GM19455 (cell line): ENCODE measurements around the gene OR8B2.
A peak's percentile ranks its signal among the peaks of the same experiment; 100 is the strongest.
"Not testable (repeated sequence)": the region's sequence is repeated elsewhere in the genome, so short reads cannot be mapped to it uniquely, and the experiment has no call there.

ENCODE experiments used
- ATAC-seq: cut with Tn5 transposase; IDR thresholded peaks from one replicate; pipeline ENCODE4 v1.9.1; 2021; ENCODE audit not compliant: unreplicated experiment

OR8B2 gene, protein sequence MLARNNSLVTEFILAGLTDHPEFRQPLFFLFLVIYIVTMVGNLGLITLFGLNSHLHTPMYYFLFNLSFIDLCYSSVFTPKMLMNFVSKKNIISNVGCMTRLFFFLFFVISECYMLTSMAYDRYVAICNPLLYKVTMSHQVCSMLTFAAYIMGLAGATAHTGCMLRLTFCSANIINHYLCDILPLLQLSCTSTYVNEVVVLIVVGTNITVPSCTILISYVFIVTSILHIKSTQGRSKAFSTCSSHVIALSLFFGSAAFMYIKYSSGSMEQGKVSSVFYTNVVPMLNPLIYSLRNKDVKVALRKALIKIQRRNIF

DNA sequence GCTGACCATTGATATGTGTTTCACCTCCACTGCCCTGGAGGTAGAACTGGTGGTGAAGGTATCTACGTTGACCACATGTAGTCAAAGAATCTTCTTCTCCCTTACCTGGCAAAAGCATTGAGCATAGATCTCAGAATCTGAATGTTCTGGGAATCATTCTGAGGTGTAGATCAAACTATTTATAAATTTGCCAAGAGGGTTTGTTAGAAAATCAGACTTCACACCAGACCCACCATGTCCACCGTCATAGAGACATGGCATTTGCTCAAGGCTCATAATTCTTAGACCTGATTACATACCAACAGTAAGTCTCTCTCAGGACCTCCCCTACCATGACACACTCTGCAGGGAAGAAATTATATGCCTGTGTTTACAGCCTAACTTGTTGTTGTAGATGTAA lies at the start of gene OR8B2:
OR8B2 (minus strand) TSS at position 101 of the 400 bp plus-strand sequence. CDS start 1,156 bp downstream, outside the sequence.
- no peak for ATAC-seq

DNA sequence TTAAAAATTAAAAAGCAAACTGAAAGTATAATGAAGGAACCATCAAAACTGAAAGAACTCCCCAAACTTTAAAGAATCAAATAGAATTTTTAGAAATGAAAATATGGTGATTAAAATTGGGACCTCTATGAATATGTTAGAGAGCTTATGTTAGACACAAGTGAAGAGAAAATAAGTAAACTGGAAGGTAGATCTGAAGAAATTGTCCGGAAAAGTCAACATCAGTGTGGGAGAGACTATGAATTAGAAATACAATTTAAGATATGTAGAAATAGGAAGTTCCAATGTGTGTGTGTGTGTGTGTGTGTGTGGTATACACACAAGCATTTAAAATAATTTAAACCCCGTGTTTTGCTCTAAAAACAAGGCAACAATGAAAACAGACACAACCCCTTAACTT lies 45.3 kb upstream of the OR8B2 start:
- no peak for ATAC-seq

DNA sequence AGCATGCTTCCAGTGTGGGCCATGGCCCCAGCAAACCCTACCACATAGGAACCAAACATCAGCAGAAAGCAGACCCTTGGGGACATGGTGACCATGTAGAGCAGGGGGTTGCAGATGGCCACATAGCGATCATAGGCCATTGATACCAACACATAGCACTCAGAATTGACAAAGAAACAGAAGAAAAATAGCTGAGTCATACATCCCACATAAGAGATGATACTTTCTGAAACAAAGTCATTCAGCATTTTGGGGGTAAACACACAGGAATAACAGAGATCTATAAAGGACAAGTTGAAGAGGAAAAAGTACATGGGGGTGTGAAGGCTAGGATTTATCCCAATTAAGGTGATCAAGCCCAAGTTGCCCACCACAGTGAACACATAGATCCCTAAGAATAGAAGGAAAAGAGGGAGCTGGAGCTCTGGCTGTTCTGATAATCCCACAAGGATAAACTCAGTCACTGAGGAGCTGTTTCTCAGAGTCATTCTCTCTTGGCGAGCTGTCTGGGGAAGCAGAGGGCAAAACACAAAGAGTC lies 40.2 kb upstream of the OR8B2 start, which contains the start of gene OR8B4:
OR8B4 (minus strand) TSS at position 488 of the 538 bp plus-strand sequence; CDS start at position 488, 0 bp downstream.
- ATAC-seq = no peak

DNA sequence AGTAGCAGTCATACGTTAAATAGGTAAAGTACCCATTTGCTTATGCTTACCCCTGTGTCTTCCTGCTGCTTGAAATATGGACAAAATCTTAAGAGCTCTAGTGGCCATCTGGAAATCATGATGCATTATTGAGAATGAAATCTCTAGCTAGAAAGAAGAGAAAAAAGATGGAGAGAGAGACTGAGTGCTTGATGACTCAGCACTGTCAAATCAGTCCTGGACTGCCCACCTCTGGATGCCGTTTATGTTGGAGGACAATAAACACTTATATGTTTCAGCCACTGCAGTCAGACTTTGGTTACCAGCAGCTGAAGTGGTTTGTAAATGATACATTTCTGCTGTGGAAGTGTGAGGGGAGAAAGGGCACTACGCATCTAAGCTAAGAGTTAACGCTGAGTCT lies 36.7 kb upstream of the OR8B2 start:
- ATAC-seq = no peak

DNA sequence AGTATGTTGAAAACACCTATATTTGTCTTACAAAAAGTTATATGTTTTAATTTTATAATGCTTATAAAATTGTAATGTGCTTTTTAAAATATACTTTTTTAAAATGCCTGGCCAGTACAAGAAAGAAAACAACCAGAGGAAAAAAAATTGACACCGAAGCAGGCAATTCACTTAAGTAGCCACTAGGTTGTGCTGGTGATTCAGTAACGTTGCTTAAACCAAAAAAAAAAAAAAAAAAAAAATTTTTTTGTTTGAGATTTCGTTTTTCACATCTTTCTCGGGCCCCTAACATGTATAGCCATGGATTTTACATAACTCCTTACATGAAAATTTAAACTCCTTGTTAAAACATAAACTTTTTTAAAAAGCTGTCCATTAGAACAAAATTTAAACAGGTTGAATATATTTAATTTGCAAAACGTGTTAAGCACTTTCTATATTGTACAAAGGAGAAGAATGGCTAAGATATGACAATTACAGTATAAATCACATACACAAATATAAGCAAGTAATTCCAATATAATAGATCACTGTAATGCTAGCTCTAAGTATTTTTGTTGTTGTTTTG lies 31.1 kb upstream of the OR8B2 start:
- no peak for ATAC-seq

DNA sequence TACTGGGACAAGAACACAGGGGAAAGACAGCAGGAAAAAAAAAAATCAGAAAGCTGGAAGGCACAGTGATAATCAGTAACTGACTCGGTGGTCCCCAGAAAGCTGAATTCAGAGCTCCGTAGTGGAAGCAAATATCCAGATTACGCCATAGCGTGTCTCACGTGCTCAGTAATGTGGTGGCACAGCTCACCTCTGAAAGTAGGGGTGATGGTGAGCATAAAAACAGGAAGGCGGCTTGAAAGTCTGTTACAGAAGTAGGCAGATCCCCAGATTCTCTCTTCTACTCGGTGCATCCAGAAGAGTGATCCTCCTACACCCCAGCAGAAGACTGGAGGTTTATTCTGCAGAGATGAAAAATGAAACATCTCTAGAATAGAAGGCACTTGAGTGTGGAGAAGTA lies 25.6 kb upstream of the OR8B2 start:
- no peak for ATAC-seq

DNA sequence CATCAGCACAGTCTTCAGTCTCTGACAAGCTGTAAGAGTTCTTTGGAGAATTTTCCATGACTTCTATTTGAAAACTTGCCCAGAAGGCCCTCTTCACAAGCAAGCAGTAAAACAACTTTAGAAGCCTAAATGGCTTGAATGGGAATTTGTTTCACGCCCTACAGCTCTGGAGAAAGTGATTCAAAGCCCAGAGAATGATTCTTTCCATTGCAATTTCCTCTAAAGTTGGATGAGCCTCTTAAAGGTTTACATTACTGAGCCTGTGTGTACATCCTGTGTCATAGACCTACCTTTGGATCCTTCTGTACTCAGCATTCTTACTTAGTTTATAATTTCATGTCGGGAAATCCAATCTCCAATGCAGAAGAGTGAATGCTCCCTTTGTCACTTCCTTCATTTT lies 21.3 kb upstream of the OR8B2 start:
- ATAC-seq = no peak

DNA sequence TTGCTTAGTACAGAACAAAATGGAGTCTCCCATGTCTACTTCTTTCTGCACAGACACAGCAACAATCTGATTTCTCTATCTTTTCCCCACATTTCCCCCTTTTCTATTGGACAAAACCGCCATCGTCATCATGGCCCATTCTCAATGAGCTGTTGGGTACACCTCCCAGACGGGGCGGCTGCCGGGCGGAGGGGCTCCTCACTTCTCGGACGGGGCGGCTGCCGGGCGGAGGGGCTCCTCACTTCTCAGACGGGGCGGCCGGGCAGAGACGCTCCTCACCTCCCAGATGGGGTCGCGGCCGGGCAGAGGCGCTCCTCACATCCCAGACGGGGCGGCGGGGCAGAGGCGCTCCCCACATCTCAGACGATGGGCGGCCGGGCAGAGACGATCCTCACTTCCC lies 18.9 kb upstream of the OR8B2 start:
- ATAC-seq = not testable (repeated sequence)

DNA sequence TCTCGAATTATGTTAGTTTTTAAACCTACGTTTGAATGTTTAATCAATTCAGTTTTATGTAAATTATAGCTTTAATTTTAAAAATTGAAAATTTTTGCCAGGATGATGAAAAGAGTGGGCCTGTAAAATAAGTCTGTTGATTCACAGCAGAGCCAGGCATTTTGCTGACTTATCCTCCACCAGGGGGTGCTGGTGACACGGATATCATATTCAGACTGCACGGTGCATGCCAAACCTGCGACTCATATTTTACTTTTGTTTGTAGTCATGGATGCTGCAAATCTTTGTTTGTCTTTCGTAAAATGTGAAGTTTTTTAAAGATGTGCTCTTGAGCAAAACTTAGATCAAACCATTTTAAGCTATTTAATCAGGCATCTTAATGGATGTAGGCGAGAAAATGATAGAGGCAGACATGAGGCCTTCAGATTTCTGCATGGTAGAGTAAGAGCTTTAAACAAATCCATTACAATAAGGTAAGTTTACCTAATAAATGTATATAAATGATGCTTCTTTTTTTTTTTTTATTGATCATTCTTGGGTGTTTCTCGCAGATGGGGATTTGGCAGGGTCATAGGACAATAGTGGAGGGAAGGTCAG lies 18.1 kb upstream of the OR8B2 start:
- peak; percentile 94 for ATAC-seq

DNA sequence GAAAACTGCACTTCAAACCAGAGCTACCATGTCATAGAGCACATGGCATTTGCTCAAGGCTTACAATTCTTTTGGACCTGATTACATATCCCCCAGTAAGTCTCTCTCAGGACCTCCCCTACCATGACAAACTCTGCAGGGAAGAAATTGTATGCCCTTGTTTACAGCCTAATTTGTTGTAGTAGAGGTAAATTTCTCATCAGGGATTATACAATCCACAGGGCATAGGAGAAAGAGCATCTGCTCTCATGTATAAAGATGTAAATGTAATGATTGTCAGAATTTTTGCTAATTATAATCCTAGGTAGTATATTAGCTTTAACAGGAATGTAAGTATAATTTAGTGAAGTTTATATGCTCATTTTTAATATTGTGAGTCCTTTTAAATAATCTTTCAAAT lies 14.6 kb upstream of the OR8B2 start, which contains the start of gene OR8B3:
OR8B3 (minus strand) TSS at position 101 of the 400 bp plus-strand sequence. CDS start 1,673 bp downstream, outside the sequence.
- ATAC-seq = no peak

DNA sequence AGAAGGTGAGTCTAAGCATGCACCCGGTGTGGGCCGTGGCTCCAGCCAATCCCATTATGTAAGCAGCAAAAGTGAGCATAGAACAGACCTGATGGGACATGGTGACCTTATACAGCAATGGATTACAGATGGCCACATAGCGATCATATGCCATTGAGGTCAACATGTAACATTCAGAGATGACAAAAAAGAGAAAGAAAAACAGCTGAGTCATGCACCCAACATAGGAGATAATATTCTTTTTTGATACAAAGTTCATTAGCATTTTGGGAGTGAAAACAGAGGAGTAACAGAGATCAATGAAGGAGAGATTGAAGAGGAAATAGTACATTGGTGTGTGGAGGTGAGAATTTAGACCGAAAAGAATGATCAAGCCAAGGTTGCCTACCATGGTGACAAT lies 12.5 kb upstream of the OR8B2 start:
- ATAC-seq = not testable (repeated sequence)

DNA sequence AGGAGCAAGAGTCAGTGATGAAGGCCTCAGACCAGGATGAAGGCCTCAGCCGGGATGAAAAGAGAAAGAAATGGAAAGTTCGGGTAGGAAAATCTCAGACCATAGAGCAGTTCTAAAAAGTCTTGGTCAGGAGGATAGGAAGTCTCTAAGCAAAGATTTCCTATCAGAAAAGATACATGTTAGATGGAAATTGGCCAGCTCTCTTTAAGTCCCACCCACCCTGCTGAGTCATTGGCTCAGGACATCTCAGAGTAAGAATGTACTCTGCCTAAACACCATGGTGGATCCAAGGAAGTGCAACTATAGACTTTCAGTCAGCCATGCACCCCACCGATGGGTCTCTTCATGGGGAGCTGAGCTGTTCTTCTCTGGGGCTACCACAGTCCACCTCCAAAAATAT lies 10.1 kb upstream of the OR8B2 start:
- ATAC-seq = no peak

DNA sequence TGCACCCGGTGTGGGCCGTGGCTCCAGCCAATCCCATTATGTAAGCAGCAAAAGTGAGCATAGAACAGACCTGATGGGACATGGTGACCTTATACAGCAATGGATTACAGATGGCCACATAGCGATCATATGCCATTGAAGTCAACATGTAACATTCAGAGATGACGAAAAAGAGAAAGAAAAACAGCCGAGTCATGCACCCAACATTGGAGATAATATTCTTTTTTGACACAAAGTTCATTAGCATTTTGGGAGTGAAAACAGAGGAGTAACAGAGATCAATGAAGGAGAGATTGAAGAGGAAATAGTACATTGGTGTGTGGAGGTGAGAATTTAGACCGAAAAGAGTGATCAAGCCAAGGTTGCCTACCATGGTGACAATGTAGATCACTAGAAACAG lies 1.4 kb downstream of the OR8B2 start:
- ATAC-seq = not testable (repeated sequence)

DNA sequence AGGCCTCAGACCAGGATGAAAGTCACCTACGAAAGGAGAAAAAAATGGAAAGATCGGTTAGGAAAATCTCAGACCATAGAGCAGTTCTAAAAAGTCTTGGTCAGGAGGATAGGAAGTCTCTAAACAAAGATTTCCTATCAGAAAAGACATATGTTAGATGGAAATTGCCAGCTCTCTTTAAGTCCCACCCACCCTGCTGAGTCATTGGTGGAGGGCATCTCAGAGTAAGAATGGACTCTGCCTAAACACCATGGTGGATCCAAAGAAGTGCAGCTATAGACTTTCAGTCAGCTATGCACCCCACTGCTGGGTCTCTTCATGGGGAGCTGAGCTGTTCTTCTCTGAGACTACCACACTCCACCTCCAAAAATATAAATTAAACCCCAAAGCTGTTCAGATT lies 3.7 kb downstream of the OR8B2 start:
- no peak for ATAC-seq

DNA sequence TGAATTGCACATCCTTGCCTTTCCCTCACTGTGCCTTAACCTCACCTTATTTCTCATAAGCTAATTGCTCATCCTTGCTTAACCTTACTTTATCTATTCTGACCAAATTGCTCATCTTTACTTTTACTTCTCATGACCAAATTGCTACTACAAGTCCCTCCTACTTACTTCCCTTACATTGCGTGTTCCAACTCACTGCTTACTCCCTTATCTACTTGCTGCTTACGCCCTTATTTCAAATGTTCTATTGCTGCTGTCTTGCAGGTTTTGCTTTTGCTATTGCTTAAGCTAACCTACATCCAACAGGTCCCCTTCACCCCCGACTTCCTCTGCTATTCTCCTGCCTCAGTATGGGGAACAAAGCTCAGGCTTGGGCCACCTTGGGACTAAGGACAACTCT lies 8.0 kb downstream of the OR8B2 start:
- ATAC-seq = no peak

DNA sequence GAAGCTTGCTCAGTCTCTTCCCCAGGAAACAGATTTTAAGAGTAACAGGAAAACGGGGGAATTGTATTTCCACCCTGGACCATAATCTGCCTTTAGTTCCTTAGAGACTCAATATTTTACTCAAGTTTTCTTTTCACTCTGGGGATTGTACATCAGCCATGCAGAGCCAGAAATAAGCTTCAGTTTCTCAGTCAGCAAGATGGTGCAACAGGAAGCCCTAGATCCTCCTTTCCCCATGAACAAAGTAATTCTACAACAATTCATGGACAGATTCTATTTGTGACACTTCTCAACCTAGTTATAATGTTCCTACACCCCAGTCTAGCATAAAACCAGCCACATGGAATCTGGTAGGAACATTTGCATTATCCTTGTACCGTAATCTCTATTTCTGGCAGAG lies 24.7 kb downstream of the OR8B2 start:
- ATAC-seq = no peak

DNA sequence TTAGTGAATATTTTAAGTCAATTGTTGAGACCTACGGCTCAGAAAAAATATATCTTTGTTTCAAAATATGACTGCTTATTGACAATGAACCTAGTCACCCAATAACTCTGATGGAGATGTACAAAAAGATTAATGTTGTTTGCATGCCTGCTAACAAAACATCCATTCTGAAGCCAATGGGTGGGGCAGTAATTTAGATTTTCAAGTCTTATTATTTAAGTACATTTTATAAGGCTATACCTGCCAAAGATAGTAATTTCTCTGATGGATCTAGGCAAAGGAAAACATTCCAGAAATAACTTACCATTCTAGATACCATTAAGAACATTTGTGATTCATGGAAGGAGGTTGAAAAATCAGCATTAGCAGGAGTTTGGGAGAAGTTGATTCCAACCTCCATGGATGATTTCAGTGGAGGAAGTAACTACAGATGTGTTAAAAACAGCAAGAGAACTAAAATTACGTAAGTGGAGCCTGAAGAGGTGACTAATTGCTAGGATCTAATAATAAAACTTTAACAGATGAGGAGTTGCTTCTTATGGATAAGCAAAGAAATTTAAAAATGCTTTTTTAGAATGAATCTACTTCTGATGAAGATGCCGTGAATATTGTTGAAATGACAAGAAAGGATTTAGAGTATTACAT lies 37.9 kb downstream of the OR8B2 start:
- no peak for ATAC-seq

DNA sequence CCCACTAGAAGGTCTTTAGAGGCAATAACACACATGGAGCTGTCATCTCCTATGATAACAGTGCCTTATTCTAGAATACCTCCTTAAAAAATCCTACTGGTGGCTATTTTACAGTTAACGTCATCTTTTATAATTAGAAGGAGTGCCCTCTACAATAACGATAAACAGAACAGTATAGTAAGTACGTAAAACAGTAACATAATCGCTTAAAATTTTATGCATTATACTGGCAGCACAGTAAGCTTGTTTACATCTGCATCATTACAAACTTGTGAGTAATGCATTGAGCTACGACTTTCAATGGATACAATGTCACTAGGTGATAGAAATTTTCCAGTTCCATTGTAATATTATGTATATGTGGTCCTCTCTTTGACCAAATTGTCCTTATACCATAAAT lies 40.0 kb downstream of the OR8B2 start:
- ATAC-seq = no peak

DNA sequence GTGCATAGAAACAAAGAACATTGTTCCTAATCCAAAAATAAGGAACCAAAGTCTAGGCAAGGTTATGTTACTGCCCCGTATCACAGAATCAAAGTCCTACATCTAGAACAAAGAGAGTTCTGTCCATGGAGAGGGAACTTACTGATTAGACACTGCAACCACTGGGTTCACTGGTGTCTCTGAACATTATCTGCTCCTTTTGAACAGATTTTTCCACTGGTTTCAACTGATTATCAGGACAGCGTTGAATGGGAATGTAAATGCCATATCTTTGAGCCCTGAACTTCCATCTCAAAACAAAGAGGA lies 44.2 kb downstream of the OR8B2 start:
- no peak for ATAC-seq

DNA sequence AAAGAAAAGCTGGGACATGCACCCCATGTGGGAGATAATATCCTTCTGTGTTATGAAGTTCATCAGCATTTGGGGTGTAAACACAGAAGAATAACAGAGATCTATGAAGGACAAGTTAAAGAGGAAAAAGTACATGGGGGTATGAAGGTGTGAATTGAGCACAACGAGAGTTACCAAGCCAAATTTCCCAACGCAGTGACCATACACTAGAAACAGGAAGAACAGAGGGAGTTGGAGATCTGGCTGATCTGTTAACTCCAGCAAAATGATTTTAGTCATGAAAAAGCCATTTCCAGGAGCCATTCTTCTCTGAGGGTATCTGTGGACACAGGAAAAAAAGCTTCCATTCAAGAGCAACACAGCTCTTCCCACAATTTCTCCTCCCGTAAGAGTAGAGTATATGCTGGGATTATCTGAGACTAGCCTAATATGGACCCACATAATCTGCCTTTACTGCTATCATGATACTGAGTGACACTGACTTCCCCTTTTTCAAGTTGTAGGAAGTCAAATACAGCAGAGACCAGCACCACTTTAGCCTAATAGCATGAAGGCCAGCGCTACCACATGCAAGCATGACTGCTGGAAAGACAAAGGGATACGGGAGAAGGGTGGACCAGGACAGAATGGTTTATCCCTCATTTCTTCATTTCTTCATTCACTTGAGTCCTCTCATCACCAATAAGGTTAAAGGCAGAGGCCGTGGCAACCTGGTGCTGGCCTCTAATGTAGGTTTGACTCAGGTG lies 44.7 kb downstream of the OR8B2 start:
- no peak for ATAC-seq
